H54 (cell line): ENCODE data around the gene PPFIA4.

Source experiments
- DNase-seq: peaks from one replicate; pipeline ENCODE4 v3.0.0; 2011; ENCODE audit warnings: low spot score, mixed read lengths; ENCODE audit not compliant: insufficient read length
- FAIRE-seq: peaks from 3 replicates; lab custom pipeline; 2011; peaks lifted over from hg19 to GRCh38; lab: Jason Lieb, UNC
- POLR2A ChIP-seq: IDR thresholded peaks from 2 replicates; pipeline ENCODE4 v1.6.1; 2011; ENCODE audit warnings: low read depth, mild to moderate bottlenecking, low read length

PPFIA4 gene

DNA sequence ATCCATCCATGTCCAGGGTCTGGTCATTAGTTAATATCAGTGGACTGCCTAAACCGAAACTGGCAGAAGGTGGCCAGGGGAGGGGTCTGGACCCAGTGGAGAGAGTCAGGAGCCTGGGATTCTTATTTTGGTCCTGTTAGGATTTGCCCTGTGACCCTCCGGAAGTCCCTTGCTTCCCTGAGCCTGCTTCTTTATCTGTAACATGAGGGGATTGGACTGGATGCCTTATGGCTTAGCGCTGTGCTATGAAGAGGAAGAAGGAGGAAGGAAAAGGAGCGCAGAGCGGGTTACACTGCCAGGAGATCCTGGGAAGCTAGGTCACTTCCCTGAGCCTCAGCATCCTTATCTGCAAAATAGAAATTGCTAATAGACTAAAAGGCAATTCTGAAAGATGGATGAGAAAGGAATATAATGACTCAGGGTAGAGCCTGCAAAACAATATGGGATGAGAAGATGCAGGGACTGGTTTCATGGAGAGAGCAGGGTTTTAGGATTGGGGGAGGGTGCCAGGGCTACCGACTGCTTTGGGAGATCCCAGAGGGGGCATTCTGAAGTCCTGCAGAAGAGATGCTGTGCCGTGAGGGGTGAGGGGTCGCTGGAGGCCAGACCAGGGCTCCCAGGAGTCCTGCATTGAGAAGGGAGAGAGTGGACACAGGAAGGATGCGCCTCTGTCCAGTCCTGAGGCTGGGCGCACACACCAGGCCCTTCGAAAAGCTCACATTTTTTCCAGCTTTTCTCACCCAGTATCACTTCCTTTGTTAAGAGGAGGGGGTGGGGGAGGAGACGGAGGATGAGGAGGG, 100.8 kb downstream of the PPFIA4 start:
- TF ChIP-seq POLR2A = no peak
- DNase-seq = no peak
- no peak for FAIRE-seq

DNA sequence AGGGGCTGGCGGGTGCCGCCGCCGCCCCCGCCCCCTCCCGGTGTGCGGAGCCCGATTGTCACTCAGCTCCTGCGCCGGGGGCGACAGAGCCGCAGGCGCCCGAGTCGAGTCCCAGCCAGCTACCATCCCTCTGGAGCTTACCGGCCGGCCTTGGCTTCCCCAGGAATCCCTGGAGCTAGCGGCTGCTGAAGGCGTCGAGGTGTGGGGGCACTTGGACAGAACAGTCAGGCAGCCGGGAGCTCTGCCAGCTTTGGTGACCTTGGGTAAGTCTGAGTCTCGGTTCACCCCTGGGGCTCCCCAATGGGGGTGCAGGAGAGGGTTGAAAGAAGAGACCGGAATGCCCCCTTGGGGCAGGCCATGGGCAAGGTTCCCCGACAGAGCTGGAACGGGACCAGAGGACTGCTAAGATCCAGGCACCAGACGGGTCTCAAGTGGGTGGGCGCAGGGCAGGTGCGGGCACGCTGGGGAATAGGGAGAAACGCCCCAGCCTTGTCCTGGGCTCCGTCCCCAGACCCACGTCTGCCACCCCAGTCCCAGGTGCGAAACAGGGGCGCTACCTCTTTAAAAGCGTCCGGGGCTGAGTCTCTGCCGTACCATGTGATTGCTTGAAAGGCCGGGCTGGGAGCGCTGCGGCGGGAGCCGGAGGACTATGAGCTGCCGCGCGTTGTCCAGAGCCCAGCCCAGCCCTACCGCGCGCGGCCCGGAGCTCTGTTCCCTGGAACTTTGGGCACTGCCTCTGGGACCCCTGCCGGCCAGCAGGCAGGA, 101.6 kb downstream of the PPFIA4 start, which contains the start of gene ADORA1:
ADORA1 (plus strand) TSS at position 61 of the 765 bp plus-strand sequence. CDS start 1,116 bp downstream, outside the sequence.
- DNase-seq (peak; percentile 80), FAIRE-seq (no peak)
- TF ChIP-seq POLR2A = no peak; the same call in 1 of the 2 replicates

DNA sequence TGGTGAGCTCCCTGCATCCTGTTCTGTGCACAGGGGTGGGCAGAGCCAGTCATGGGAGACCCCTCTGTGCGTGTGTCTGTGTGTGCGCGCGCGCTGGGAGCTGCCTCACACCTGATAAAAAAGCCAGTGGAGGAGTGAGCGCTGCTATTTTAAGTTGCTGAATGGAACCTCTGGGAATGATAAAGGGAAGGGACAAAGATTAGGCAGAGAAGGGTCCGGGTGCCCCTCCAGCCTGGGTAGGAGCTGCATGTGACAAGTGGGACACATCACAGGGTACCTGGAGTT, 102.1 kb downstream of the PPFIA4 start:
- no peak for TF ChIP-seq POLR2A
- FAIRE-seq (no peak), DNase-seq (no peak)
